HT1080 (cell line): Measurements from ENCODE around the gene APP. TPM values are rescaled to one million over a fixed set of nuclear protein-coding genes. Genes with fewer than 3 reads are reported as not detected.
A peak's percentile ranks its signal among the peaks of the same experiment; 100 is the strongest.

Experiments used
- DNase-seq: peaks from one replicate; pipeline ENCODE4 v3.0.0-alpha.2; 2015; ENCODE audit warnings: low read depth
- small RNA-seq: library from RNA; depleted of rRNA; stranded (forward); fragments of <200 nt; gene quantifications from one replicate; pipeline ENCODE3, GENCODE V24; 2014
- total RNA-seq: library from RNA; depleted of rRNA; stranded (reverse); fragments of >200 nt; shearing (Covaris generic); gene quantifications from 2 replicates; pipeline ENCODE4 v1.2.3, GENCODE V29; 2014

APP gene
- total RNA-seq, 1 experiment from 2014 or later: 235 TPM

DNA sequence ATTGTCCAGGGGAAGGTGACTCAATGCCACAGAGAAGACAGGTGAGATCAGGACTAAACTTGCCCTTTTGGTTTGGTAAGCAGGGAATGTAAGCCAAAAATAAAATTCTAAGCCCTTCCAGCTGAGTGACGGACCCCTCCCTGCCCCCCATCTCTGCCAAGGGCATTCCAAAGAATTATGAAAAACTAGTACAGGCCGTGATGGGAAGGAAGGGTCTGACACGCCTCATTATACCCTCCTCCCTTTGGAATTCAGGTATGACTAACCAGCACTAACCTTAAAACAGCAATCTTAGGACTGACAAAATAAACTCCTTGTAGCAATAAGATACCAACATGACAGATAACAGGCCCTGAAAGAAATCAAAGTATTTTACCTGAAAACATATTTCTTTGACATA lies 336.2 kb downstream of the APP start:
- DNase-seq: peak; percentile 15

DNA sequence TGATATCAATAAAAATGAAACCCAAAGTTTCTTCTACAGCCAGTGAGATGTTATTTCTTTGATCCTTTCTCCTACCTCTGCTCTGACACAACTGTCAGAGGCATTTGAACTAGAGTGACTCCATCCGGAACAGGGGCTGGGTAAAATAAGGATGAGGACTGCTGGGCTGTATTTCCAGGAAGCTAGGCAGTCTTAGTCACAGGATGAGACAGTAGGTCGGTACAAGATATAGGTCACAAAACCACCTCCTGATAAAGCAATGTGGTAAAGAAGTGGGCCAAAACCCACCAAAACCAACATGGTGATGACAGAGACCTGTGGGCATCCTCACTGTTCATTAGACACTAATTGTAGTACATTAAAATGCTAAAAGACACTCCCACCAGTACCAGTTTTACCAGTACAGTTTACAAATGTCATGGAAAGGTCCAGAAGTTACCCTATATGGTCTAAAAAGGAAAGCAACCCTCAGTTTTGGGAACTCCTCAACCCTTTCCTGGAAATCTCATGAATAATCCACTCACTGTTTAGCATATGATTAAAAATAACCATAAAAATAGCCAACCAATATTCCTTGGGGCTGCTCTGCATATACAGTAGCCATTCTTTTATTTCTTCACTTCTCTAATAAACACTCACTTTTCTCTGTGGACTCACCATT lies 339.1 kb downstream of the APP start:
- peak; percentile 63 for DNase-seq

Small RNAs within 50 kb of the gene (small RNA-seq; reads per million reads assigned to genes)
- gene RNU6-123P (not detected), gene RNU6-926P (not detected)
